Esophagus muscularis mucosa (tissue), 4 donors: ENCODE results near the gene ACAP1. TPM values are rescaled to one million over a fixed set of nuclear protein-coding genes. Genes with fewer than 3 reads are reported as not detected.

Source experiments
- DNase-seq: peaks from one replicate; pipeline ENCODE4 v3.0.0-alpha.2; 2017; ENCODE audit errors: extremely low spot score
- H3K27ac ChIP-seq, 4 donors: fragments of 200-600 bp; sonication (generic); replicated peaks in 1 of 4; 1 replicate in 3 of 4; 2 replicates in 1 of 4; pipeline ENCODE4 v1.5.1; 2016 to 2019; ENCODE audit warnings: mild to moderate bottlenecking in 1 of 4
- H3K27me3 ChIP-seq, 4 donors: fragments of 200-600 bp; sonication (generic); one replicate each; pipeline versions ENCODE4 v1.5.1 to v1.6.0; 2016 to 2019
- H3K36me3 ChIP-seq, 4 donors: fragments of 200-600 bp; sonication (generic); one replicate each; pipeline ENCODE4 v1.5.1; 2016 to 2019
- H3K4me1 ChIP-seq, 4 donors: fragments of 200-600 bp; sonication (generic); one replicate each; pipeline ENCODE4 v1.5.1; 2016 to 2019
- H3K4me3 ChIP-seq, 4 donors: fragments of 200-600 bp; sonication (generic); 1 replicate in 2 of 4; 2 replicates in 2 of 4; pipeline ENCODE4 v1.5.1; 2016 to 2019; ENCODE audit warnings: mild to moderate bottlenecking in 4 of 4, moderate library complexity in 1 of 4
- H3K9me3 ChIP-seq, 4 donors: fragments of 200-600 bp; sonication (generic); 1 replicate in 3 of 4; 2 replicates in 1 of 4; pipeline ENCODE4 v1.5.1; 2016 to 2019
- EP300 ChIP-seq: sonication (generic); formaldehyde crosslinking; IDR thresholded peaks from one replicate; pipeline ENCODE4 v1.6.1; 2017; ENCODE audit warnings: antibody characterized with exemption
- POLR2A ChIP-seq: fragments of 450-650 bp; IDR thresholded peaks from one replicate; pipeline ENCODE4 v1.6.1; 2017; ENCODE audit warnings: antibody characterized with exemption, moderate library complexity, mild to moderate bottlenecking, low read depth
- POLR2AphosphoS5 ChIP-seq, 2 donors: sonication (generic); formaldehyde crosslinking; IDR thresholded peaks; one replicate each; pipeline ENCODE4 v1.6.1; 2017; ENCODE audit warnings: antibody characterized with exemption in 2 of 2
- WGBS: methylation state at CpG from one replicate; pipeline ENCODE4 v1.1.5; 2018; 5-methylcytosine and 5-hydroxymethylcytosine counted together
- intact Hi-C: fragments of 100-400 bp; cut with DNase I; formaldehyde crosslinking; loops from one replicate; pipeline ENCODE4 v1.15.1; 2023
- total RNA-seq, 4 donors: library from RNA; depleted of rRNA; stranded (reverse); fragments of >200 nt; gene quantifications; one replicate each; pipeline versions ENCODE4 v1.1.0 to v1.2.1, GENCODE V29; 2016
- TF ChIP-seq, protein P1 (sequence below), 3 experiments: fragments of 200-600 bp in 2 of 3; fragments of 450-650 bp in 1 of 3; sonication (generic) in 2 of 3; IDR thresholded peaks; one replicate each; pipeline ENCODE4 v1.5.1; 2017 to 2019; ENCODE audit warnings: antibody characterized with exemption in 3 of 3, mild to moderate bottlenecking in 2 of 3, moderate library complexity in 1 of 3

The ACAP1 gene
- total RNA-seq, 4 donors from 2014 or later = 2.1 to 11.4 (median 4.6) TPM

DNA sequence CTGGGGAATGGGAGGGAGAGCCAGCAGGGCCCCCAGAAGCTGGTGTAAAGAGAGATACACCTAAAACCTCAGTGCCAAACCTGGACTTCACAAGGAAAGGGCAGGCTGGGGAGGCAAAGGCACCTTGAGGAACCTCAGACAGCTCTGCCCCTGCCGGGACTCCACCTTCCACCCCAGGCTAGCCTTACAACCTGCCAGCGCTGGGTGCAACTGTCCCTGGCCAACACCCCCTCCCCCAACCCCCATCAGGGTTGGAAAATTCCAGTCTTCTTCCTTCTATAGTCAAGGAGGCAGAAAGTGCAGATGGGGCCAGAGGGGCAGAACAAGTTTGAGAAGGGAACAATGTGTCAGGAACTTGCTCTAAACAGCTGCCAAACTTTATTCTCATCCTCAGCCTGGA, 44.1 kb upstream of the ACAP1 start:
- H3K4me1 ChIP-seq = peaks cover 62 to 97% (median 94%) of the 10 kb centered on the region in 4 donors
- intact Hi-C loops = no loop called here
- no peak for DNase-seq

DNA sequence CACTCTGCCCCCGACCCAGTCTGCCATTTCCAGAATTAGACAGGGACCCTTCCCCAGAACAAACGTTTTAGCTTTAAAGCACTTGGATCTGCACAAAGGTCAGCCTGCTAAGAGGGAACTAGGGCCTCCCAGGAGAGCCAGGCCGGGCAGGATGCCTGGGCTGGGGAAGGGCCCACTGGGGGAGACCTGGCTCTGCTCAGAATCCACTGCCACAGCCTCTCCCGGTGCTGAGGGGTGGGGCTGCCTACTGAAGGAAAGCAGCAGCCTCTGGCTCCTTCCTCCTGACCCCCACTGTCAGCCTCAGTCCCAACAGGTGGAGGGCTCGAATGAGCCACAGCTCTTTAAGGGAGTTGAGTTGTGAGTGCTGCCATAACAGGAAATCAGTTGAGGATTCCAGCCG, 43.6 kb upstream of the ACAP1 start:
- TF ChIP-seq POLR2A (no peak), POLR2AphosphoS5 (IDR thresholded peaks at IDR 0.05) (peak in 1 of 2 donors; percentile 22), EP300 (no peak)
- TF ChIP-seq, protein P1, sequence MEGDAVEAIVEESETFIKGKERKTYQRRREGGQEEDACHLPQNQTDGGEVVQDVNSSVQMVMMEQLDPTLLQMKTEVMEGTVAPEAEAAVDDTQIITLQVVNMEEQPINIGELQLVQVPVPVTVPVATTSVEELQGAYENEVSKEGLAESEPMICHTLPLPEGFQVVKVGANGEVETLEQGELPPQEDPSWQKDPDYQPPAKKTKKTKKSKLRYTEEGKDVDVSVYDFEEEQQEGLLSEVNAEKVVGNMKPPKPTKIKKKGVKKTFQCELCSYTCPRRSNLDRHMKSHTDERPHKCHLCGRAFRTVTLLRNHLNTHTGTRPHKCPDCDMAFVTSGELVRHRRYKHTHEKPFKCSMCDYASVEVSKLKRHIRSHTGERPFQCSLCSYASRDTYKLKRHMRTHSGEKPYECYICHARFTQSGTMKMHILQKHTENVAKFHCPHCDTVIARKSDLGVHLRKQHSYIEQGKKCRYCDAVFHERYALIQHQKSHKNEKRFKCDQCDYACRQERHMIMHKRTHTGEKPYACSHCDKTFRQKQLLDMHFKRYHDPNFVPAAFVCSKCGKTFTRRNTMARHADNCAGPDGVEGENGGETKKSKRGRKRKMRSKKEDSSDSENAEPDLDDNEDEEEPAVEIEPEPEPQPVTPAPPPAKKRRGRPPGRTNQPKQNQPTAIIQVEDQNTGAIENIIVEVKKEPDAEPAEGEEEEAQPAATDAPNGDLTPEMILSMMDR (IDR thresholded peaks at IDR 0.05) = no peak
- intact Hi-C loops = no loop called here
- Histone ChIP-seq H3K4me1 (peaks cover 62 to 92% (median 89%) of the 10 kb centered on the region in 4 donors), H3K27me3 (peaks cover 0 to 37% (median 4%) of the 10 kb centered on the region in 4 donors), H3K4me3 (peak overlapping the region in 2 of 4 donors; percentile 31 to 46), H3K36me3 (peaks cover 0 to 5% (median 3%) of the 10 kb centered on the region in 4 donors), H3K27ac (peak overlapping the region; percentile 81 to 96 (median 92)), H3K9me3 (no peaks in the 10 kb centered on the region)
- WGBS = 16% methylated on average over 5 of the region's 6 CpGs
- no peak for DNase-seq

More for the DNA sequence above, 44.1 kb upstream of the ACAP1 start:
- Histone ChIP-seq H3K9me3 (no peaks in the 10 kb centered on the region), H3K4me3 (peak overlapping the region in 1 of 4 donors; percentile 46), H3K36me3 (peaks cover 0 to 9% (median 7%) of the 10 kb centered on the region in 4 donors), H3K27ac (peak overlapping the region; percentile 81 to 96 (median 92)), H3K27me3 (peaks cover 0 to 37% (median 4%) of the 10 kb centered on the region in 4 donors)
- TF ChIP-seq POLR2A = no peak
- no peak for TF ChIP-seq EP300
- peak; percentile 33 to 58 for TF ChIP-seq POLR2AphosphoS5 (IDR thresholded peaks at IDR 0.05)
- TF ChIP-seq, protein P1 (IDR thresholded peaks at IDR 0.05) = no peak
- 37% methylated on average over 2 of the region's 2 CpGs for WGBS

DNA sequence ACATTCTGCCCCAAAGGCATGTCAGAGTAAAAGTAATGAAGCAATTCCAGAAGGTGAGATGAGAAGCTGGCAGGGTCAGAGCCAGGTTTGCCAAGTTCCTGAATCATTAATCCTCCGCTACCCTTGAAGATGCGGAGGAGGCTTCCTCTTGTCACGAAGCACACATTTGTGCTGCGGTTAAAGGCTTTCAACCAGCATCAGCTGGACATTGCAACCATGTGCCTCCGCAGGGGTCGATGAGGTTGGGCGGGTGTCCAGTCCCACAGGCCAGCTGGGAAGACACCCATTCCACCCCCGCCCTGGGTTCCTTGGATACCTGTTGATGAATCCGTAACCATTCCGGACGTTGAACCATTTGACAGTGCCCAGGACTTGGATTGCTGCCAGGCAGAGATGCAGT, 43.2 kb upstream of the ACAP1 start:
- intact Hi-C loops = no loop called here
- DNase-seq = no peak
- TF ChIP-seq POLR2A (no peak), POLR2AphosphoS5 (IDR thresholded peaks at IDR 0.05) (peak in 1 of 2 donors; percentile 47)
- H3K4me3 ChIP-seq = peak overlapping the region in 2 of 4 donors; percentile 46 to 50
- H3K9me3 ChIP-seq = no peaks in the 10 kb centered on the region
- peaks cover 0 to under 1% (median 0%) of the 10 kb centered on the region in 4 donors for H3K36me3 ChIP-seq
- peaks cover 0 to 37% (median 4%) of the 10 kb centered on the region in 4 donors for H3K27me3 ChIP-seq
- peak overlapping the region; percentile 81 to 96 (median 92) for H3K27ac ChIP-seq
- 59% methylated on average over 8 of the region's 11 CpGs for WGBS
- H3K4me1 ChIP-seq = peaks cover 62 to 88% (median 85%) of the 10 kb centered on the region in 4 donors

DNA sequence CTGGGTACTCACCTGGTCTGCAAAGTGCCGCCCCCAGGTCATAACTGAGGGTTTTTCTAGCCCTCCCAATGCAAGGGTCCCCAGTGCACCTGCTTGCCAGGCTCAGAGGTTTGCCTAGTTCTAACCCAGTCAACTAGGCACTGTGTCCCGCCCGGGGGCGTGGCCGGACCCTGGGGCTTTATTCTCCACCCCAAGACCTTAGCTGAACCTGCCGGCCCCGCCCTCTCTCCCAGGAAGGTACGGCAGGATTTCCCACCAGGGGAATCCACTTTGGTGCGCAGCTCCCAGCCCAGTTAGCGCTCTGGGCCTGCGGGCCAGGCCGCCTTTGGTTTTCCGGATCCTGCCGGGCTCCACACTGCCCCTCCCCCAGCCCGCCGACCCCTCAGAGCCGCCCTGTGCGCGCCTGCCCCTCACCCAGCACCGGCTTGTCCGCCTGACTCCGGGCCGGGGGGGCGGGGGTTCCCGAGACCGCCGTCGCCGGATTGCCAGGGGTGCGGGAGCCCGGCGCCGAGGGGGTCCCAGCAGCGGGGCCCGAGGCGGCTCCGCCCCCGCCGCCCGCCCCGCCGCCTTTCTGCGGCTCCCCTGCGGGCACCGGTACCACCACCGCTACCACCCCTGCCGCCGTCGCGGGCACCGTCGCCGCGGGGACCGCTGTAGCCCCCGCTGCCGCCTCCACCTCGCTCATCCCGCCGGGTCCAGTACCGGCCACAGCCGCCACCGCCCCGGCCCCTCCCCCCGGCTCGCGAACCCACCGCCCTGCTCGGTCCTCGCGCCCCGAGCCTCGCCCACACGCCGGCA, 42.3 kb upstream of the ACAP1 start:
- TF ChIP-seq EP300 (no peak), POLR2AphosphoS5 (IDR thresholded peaks at IDR 0.05) (no peak), POLR2A (no peak)
- TF ChIP-seq, protein P1 (IDR thresholded peaks at IDR 0.05) = no peak
- peaks cover 0 to 37% (median 4%) of the 10 kb centered on the region in 4 donors for H3K27me3 ChIP-seq
- no peaks in the 10 kb centered on the region for H3K9me3 ChIP-seq
- no peak for DNase-seq
- no peaks in the 10 kb centered on the region for H3K36me3 ChIP-seq
- intact Hi-C loops = no loop called here
- peaks cover 62 to 79% (median 78%) of the 10 kb centered on the region in 4 donors for H3K4me1 ChIP-seq
- H3K4me3 ChIP-seq = peak overlapping the region; percentile 46 to 54 (median 48)
- 1% methylated on average over 31 of the region's 75 CpGs for WGBS
- H3K27ac ChIP-seq = peak overlapping the region; percentile 81 to 96 (median 92)

DNA sequence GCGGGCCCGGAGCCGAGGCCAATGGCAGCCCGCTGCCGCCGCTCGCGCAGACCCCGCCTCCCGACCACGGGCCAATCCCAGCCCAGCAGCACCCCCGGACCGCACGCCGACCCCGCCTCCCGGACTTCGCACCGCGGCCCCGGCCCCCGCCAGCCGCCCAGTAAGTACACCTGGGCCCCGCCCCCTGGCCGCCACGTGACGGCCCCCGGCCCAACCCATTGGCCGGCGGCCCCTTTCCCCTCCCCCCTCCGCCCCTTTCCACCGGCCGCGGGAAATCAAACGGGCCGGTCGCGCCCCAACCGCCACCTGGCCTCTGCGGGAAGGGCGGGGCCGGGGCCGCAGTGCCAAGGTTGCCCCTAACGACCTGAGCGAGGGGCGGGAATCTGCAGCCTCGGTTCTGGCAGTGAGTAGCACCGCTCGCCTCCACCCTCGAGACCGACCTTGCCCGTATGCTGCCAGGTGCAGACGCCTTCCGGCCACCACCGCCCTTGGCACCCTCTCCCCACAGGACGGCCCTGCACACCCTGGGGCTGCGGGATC, 41.6 kb upstream of the ACAP1 start, which contains the start of gene YBX2:
TSS of gene YBX2 (minus strand) at position 26 of the 540 bp plus-strand sequence. CDS start 139 bp downstream, outside the sequence.
- no peaks in the 10 kb centered on the region for H3K36me3 ChIP-seq
- H3K27me3 ChIP-seq = peaks cover 0 to 37% (median 4%) of the 10 kb centered on the region in 4 donors
- intact Hi-C loops = no loop called here
- TF ChIP-seq EP300 (no peak), POLR2A (no peak), POLR2AphosphoS5 (IDR thresholded peaks at IDR 0.05) (no peak)
- TF ChIP-seq, protein P1 (IDR thresholded peaks at IDR 0.05) = no peak
- H3K27ac ChIP-seq = peak within 1 kb of the TSS; percentile 81 to 96 (median 92)
- peak within 1 kb of the TSS; percentile 46 to 54 (median 48) for H3K4me3 ChIP-seq
- 4% methylated on average over 22 of the region's 57 CpGs for WGBS
- peaks cover 62 to 72% (median 72%) of the 10 kb centered on the region in 4 donors for H3K4me1 ChIP-seq
- no peak for DNase-seq
- no peaks in the 10 kb centered on the region for H3K9me3 ChIP-seq
